Ascending aorta (tissue), 2 donors: Measurements from ENCODE around the gene IRF1. TPM values are rescaled to one million over a fixed set of nuclear protein-coding genes. Genes with fewer than 3 reads are reported as not detected.

Experiments
- DNase-seq, 2 donors: peaks; one replicate each; pipeline ENCODE4 v3.0.0-alpha.2; 2019; ENCODE audit warnings: low spot score in 2 of 2
- H3K27ac ChIP-seq, 2 donors: fragments of 200-600 bp; sonication (generic); one replicate each; pipeline ENCODE4 v1.5.1; 2016 to 2017; ENCODE audit warnings: mild to moderate bottlenecking in 1 of 2
- H3K27me3 ChIP-seq: fragments of 200-600 bp; sonication (generic); one replicate; pipeline ENCODE4 v1.5.1; 2017
- H3K36me3 ChIP-seq, 2 donors: fragments of 200-600 bp; sonication (generic); one replicate each; pipeline ENCODE4 v1.5.1; 2016
- H3K4me1 ChIP-seq, 2 donors: fragments of 200-600 bp; sonication (generic); one replicate each; pipeline ENCODE4 v1.5.1; 2016 to 2017; ENCODE audit warnings: mild to moderate bottlenecking in 1 of 2
- H3K4me3 ChIP-seq, 2 donors: fragments of 200-600 bp; sonication (generic); one replicate each; pipeline ENCODE4 v1.5.1; 2016 to 2017; ENCODE audit warnings: mild to moderate bottlenecking in 1 of 2
- H3K9me3 ChIP-seq, 2 donors: fragments of 200-600 bp; sonication (generic); one replicate each; pipeline ENCODE4 v1.5.1; 2016
- intact Hi-C: fragments of 100-400 bp; cut with DNase I; formaldehyde crosslinking; loops from one replicate; pipeline ENCODE4 v1.15.1; 2023
- total RNA-seq: library from RNA; depleted of rRNA; stranded (reverse); fragments of >200 nt; gene quantifications from one replicate; pipeline ENCODE4 v1.1.0, GENCODE V29; 2016
- TF ChIP-seq, protein P1 (sequence below), 3 experiments: fragments of 200-600 bp in 2 of 3; fragments of 450-650 bp in 1 of 3; sonication (generic) in 2 of 3; IDR thresholded peaks; one replicate each; pipeline ENCODE4 v1.5.1; 2016 to 2019; ENCODE audit warnings: antibody characterized with exemption in 3 of 3, mild to moderate bottlenecking in 1 of 3, moderate library complexity in 1 of 3

IRF1 gene
- total RNA-seq, 1 donor from 2014 or later: 57.7 TPM

DNA sequence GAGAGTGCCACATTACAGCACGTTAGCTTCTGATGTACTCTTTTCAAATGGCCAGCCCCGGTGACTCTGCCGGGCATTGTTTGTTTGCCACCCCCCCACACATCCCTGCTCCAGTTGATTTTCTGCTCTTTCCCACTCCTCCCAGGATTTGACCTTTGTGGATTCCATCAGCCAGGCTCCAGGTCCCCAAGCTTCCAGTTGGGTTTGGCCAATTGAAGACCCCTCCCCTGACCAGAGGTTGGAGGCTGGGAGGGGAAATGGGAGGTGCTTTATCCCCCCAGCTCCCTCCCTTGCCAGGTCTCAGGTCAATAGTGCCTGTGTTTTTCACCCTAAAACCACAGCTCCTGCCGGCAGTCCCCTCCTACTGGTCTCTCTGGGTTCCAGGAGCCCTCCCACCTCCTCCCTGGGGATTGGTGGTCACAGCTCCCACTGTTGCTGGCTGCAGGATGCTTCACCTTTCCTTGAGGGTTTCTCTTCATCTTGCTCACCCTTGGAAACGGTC, 34.9 kb downstream of the IRF1 start:
- Histone ChIP-seq H3K27ac (peak overlapping the region; percentile 32 to 64), H3K36me3 (peaks cover 14 to 28% of the 10 kb centered on the region in 2 donors), H3K4me1 (peaks cover 0 to 4% of the 10 kb centered on the region in 2 donors), H3K9me3 (no peaks in the 10 kb centered on the region), H3K4me3 (no peak overlapping the region), H3K27me3 (no peaks in the 10 kb centered on the region)
- TF ChIP-seq, protein P1, sequence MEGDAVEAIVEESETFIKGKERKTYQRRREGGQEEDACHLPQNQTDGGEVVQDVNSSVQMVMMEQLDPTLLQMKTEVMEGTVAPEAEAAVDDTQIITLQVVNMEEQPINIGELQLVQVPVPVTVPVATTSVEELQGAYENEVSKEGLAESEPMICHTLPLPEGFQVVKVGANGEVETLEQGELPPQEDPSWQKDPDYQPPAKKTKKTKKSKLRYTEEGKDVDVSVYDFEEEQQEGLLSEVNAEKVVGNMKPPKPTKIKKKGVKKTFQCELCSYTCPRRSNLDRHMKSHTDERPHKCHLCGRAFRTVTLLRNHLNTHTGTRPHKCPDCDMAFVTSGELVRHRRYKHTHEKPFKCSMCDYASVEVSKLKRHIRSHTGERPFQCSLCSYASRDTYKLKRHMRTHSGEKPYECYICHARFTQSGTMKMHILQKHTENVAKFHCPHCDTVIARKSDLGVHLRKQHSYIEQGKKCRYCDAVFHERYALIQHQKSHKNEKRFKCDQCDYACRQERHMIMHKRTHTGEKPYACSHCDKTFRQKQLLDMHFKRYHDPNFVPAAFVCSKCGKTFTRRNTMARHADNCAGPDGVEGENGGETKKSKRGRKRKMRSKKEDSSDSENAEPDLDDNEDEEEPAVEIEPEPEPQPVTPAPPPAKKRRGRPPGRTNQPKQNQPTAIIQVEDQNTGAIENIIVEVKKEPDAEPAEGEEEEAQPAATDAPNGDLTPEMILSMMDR (IDR thresholded peaks at IDR 0.05): no peak
- intact Hi-C loops: no loop called here
- no peak for DNase-seq

DNA sequence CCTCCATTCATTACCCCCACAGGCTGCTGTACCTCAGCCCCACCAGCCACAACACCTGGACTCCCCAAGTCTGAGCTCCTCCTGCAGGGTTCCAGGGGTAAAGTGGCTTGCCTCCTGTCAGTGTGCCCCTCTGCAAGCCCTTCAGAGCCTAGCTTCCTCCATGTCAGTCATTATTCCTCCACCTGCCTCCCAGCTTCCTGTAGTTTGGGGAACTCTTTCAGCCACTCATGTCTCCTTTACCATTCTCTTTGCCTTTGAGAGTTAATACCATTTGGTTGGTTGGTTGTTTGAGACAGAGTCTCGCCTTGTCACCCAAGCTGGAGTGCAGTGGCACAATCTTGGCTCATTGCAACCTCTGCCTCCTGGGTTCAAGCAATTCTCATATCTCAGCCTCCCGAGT, 36.2 kb downstream of the IRF1 start:
- TF ChIP-seq, protein P1 (IDR thresholded peaks at IDR 0.05): no peak
- Histone ChIP-seq H3K36me3 (peaks cover 14 to 26% of the 10 kb centered on the region in 2 donors), H3K4me1 (no peaks in the 10 kb centered on the region), H3K27me3 (no peaks in the 10 kb centered on the region), H3K9me3 (no peaks in the 10 kb centered on the region), H3K4me3 (no peak overlapping the region), H3K27ac (no peak overlapping the region)
- no peak for DNase-seq
- intact Hi-C loops: no loop called here

DNA sequence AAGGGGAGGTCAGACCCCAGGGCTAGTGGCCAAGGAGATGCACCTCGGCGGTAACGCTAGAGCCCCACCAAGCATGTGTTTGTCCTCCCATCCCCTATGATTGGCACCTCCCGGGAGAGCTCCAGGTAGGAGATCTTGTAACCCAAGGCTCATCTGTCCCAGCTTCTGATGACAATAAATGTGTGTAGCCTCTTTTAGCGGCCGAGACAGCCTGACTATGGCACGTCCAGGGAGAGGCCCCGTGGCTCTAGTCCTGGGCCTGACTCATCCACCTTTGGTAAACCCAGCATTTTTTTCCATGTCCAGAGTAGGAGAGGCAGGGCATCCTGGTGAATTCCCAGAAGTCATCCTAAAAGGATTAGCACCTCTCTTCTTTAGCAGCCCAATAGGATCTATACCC, 39.2 kb downstream of the IRF1 start:
- DNase-seq: no peak
- H3K27ac ChIP-seq: no peak overlapping the region
- H3K4me3 ChIP-seq: no peak overlapping the region
- intact Hi-C loops: no loop called here
- no peaks in the 10 kb centered on the region for H3K9me3 ChIP-seq
- no peaks in the 10 kb centered on the region for H3K27me3 ChIP-seq
- peaks cover 14 to 16% of the 10 kb centered on the region in 2 donors for H3K36me3 ChIP-seq
- TF ChIP-seq, protein P1 (IDR thresholded peaks at IDR 0.05): no peak
- peaks cover 3 to 8% of the 10 kb centered on the region in 2 donors for H3K4me1 ChIP-seq

- Histone ChIP-seq H3K36me3 (peaks cover 10 to 12% of the 10 kb centered on the region in 2 donors), H3K27ac (no peak overlapping the region), H3K4me1 (peaks cover 11 to 22% of the 10 kb centered on the region in 2 donors), H3K4me3 (no peak overlapping the region), H3K27me3 (no peaks in the 10 kb centered on the region), H3K9me3 (no peaks in the 10 kb centered on the region)
- TF ChIP-seq, protein P1 (IDR thresholded peaks at IDR 0.05): no peak
- no peak for DNase-seq
- intact Hi-C loops: no loop called here
These were observed 41.5 kb downstream of the IRF1 start for GRCh38 chr5:132449060-132449459.

GRCh38 chr5:132447196-132447595, 43.4 kb downstream of the IRF1 start:
- H3K4me3 ChIP-seq: no peak overlapping the region
- intact Hi-C loops: no loop called here
- no peaks in the 10 kb centered on the region for H3K9me3 ChIP-seq
- no peak for DNase-seq
- H3K27me3 ChIP-seq: no peaks in the 10 kb centered on the region
- peaks cover 11 to 22% of the 10 kb centered on the region in 2 donors for H3K4me1 ChIP-seq
- peak overlapping the region in 1 of 2 donors; percentile 47 for H3K27ac ChIP-seq
- TF ChIP-seq, protein P1 (IDR thresholded peaks at IDR 0.05): no peak
- peaks cover 5 to 12% of the 10 kb centered on the region in 2 donors for H3K36me3 ChIP-seq

DNA sequence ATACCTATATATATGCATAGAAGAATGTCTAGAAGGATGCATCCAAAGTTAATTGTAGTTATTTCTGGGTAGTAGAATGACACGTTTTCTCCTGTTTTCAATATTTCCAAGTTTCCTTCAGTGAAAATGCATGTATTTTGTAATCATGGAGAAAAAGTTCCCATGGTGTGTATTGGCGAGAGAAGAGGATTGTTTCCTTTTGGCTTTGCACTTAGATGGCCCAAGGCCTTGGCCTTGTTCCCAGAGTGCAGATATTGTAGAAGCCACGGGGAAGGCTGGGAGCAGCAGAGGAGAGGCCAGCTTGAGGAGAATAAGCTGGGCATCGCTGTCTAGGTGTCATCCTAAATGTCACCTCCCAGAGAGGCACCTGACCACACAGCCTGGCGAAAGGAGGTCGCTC, 44.0 kb downstream of the IRF1 start:
- DNase-seq: peak in 1 of 2 donors; percentile 84
- peak overlapping the region in 1 of 2 donors; percentile 47 for H3K27ac ChIP-seq
- peaks cover 11 to 22% of the 10 kb centered on the region in 2 donors for H3K4me1 ChIP-seq
- H3K4me3 ChIP-seq: no peak overlapping the region
- intact Hi-C loops: no loop called here
- H3K9me3 ChIP-seq: no peaks in the 10 kb centered on the region
- TF ChIP-seq, protein P1 (IDR thresholded peaks at IDR 0.05): no peak
- H3K27me3 ChIP-seq: no peaks in the 10 kb centered on the region
- peaks cover 5 to 11% of the 10 kb centered on the region in 2 donors for H3K36me3 ChIP-seq
